AG04450 (cell line): ENCODE data around the gene NAV3. TPM values are rescaled to one million over a fixed set of nuclear protein-coding genes. Genes with fewer than 3 reads are reported as not detected.

ENCODE experiments used
- CTCF ChIA-PET: fragments of 300-600, 350-600 bp; formaldehyde crosslinking; extraction: SDS; loops from one replicate; lab custom pipeline; 2022; ENCODE audit warnings: antibody characterized with exemption, inconsistent platforms; lab: Charles Lee
- POLR2A ChIA-PET: fragments of 350-600 bp; formaldehyde crosslinking; extraction: SDS; loops from one replicate; lab custom pipeline; 2021; ENCODE audit warnings: antibody characterized with exemption, inconsistent platforms; lab: Yijun Ruan, JAX
- DNase-seq: peaks from one replicate; pipeline ENCODE4 v3.0.0-alpha.2; 2011; ENCODE audit warnings: low read depth, low spot score
- H3K27ac ChIP-seq: one replicate; pipeline ENCODE4 v1.5.1; 2012; ENCODE audit warnings: low read depth, low read length, control low read depth
- H3K27me3 ChIP-seq: one replicate; pipeline ENCODE4 v1.6.0; 2012; ENCODE audit warnings: low read length; ENCODE audit not compliant: control insufficient read depth, insufficient read depth
- H3K4me3 ChIP-seq: 2 replicates; pipeline ENCODE4 v1.5.1; 2011; ENCODE audit warnings: mild to moderate bottlenecking, low read depth, low read length, control low read depth
- H3K9me3 ChIP-seq: 2 replicates; pipeline ENCODE4 v1.5.1; 2012; ENCODE audit warnings: low read length; ENCODE audit not compliant: control insufficient read depth, insufficient read depth
- polyA plus RNA-seq: library from polyadenylated mRNA; depleted of rRNA; stranded (reverse); fragments of >200 nt; gene quantifications from 2 replicates; pipeline ENCODE4 v1.2.3, GENCODE V29; 2011
- TF ChIP-seq, protein P1 (sequence below): IDR thresholded peaks from 2 replicates; pipeline ENCODE4 v1.5.1; 2011; ENCODE audit warnings: low read depth, low read length, control low read depth, inconsistent platforms

The NAV3 gene
- polyA plus RNA-seq, 1 experiment: 36.1 TPM

DNA sequence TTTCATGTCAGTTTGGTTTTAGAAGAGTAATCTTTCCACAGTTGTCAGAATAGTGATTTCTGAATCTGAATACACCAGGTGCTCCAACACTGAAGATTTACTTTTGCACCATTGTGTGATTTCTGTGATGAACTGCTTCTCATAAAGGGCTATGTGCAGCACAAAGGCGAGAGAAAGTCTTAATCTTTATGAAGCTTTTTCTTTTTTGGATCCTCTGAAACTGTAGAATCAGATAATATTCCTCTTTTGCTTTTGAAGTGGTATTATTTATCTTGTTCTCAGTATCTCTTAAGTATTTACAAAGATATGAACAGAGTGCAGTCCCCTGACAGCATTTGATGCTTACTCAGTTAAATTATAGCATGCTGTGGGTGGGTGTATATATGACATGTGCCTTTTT, 207.8 kb downstream of the NAV3 start:
- Histone ChIP-seq H3K27ac (no peak overlapping the region), H3K9me3 (no peaks in the 10 kb centered on the region), H3K4me3 (no peak overlapping the region), H3K27me3 (no peaks in the 10 kb centered on the region)
- no peak for DNase-seq
- POLR2A ChIA-PET: no interaction called here
- CTCF ChIA-PET: interaction anchor here (0.6 kb wide), 1 partner anchor 113 kb away, joined by 3 read pairs; no protein-coding TSS in a partner anchor
- TF ChIP-seq, protein P1, sequence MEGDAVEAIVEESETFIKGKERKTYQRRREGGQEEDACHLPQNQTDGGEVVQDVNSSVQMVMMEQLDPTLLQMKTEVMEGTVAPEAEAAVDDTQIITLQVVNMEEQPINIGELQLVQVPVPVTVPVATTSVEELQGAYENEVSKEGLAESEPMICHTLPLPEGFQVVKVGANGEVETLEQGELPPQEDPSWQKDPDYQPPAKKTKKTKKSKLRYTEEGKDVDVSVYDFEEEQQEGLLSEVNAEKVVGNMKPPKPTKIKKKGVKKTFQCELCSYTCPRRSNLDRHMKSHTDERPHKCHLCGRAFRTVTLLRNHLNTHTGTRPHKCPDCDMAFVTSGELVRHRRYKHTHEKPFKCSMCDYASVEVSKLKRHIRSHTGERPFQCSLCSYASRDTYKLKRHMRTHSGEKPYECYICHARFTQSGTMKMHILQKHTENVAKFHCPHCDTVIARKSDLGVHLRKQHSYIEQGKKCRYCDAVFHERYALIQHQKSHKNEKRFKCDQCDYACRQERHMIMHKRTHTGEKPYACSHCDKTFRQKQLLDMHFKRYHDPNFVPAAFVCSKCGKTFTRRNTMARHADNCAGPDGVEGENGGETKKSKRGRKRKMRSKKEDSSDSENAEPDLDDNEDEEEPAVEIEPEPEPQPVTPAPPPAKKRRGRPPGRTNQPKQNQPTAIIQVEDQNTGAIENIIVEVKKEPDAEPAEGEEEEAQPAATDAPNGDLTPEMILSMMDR: no peak

DNA sequence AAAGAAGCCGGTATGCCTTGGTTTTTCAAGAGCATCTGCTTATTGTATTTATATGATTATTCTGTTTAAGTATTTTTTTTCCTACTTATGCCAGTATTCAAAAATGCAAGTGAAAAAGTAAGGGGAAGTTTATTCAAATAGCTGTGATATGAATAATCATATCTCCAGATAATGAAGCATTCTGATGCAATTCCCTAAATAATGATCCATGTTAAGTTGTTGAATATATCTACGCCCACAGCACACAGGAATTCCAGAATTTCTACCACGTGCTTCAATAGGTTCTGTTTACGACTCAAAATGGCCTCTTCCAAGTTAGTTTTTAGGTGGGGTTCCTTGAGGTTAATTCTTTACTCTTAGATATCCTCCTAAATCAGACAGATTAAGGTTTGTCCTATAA, 208.3 kb downstream of the NAV3 start:
- H3K27me3 ChIP-seq: no peaks in the 10 kb centered on the region
- H3K4me3 ChIP-seq: no peak overlapping the region
- no peak overlapping the region for H3K27ac ChIP-seq
- ChIA-PET CTCF (interaction anchor here (0.6 kb wide), 1 partner anchor 114 kb away, joined by 3 read pairs; no protein-coding TSS in a partner anchor), POLR2A (no interaction called here)
- no peak for DNase-seq
- TF ChIP-seq, protein P1: no peak
- H3K9me3 ChIP-seq: no peaks in the 10 kb centered on the region

DNA sequence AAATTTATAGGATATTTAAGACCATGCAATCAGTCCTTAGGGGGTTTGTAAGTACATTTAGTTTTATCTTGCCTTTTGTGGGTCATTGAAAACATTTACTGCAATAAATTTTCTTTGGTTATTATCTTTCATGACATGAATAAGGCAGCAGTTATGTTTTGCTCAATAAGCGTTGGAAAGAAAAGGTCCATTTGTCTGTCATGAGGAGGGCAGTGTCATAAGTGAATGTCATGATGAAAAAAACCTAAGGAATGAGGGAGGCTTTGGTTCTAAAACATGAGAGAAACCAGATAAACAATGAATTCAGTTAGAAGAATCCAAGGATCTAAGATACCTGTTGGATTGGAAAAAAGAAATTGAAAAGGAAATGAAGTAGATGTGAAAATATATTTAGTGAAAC, 209.4 kb downstream of the NAV3 start:
- Histone ChIP-seq H3K27ac (no peak overlapping the region), H3K27me3 (no peaks in the 10 kb centered on the region), H3K9me3 (no peaks in the 10 kb centered on the region), H3K4me3 (no peak overlapping the region)
- CTCF ChIA-PET: no interaction called here
- TF ChIP-seq, protein P1: no peak
- DNase-seq: no peak
- POLR2A ChIA-PET: no interaction called here

DNA sequence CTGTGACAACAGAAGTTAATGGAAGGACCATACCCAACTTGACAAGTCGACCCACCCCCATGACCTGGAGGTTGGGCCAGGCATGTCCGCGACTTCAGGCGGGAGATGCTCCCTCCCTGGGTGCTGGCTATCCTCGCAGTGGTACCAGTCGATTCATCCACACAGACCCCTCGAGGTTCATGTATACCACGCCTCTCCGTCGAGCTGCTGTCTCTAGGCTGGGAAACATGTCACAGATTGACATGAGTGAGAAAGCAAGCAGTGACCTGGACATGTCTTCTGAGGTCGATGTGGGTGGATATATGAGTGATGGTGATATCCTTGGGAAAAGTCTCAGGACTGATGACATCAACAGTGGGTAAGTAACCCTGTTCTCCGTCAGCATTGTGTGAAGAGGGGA, 220.1 kb downstream of the NAV3 start:
- no peaks in the 10 kb centered on the region for H3K9me3 ChIP-seq
- no peak overlapping the region for H3K4me3 ChIP-seq
- ChIA-PET POLR2A (no interaction called here), CTCF (no interaction called here)
- no peak overlapping the region for H3K27ac ChIP-seq
- no peak for DNase-seq
- H3K27me3 ChIP-seq: no peaks in the 10 kb centered on the region
- TF ChIP-seq, protein P1: no peak

DNA sequence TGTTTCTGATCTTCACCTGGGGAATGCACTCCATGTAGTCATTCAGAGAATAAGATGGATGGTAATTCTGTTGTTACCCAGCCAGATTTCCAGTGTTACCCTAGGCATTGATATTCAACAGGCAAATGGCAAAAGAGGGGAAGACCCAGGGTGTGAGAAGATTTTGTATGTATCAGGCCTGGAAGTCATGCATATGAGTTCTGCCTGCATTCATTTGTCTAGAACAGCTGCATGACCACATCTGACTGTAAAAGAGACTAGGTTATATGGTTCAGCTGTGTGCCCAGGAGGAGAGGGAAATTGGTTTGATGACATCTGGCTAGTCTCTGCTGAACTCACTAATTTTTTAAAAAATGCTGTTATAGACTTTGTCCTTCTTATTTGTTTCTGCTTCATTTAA, 224.9 kb downstream of the NAV3 start:
- H3K9me3 ChIP-seq: no peaks in the 10 kb centered on the region
- no peak overlapping the region for H3K27ac ChIP-seq
- ChIA-PET CTCF (no interaction called here), POLR2A (no interaction called here)
- TF ChIP-seq, protein P1: no peak
- no peak for DNase-seq
- H3K27me3 ChIP-seq: no peaks in the 10 kb centered on the region
- no peak overlapping the region for H3K4me3 ChIP-seq
